ENCODE measurements around the gene KRTAP10-10. TPM values are rescaled to one million over a fixed set of nuclear protein-coding genes. Genes with fewer than 3 reads are reported as not detected.
A peak's percentile ranks its signal among the peaks of the same experiment; 100 is the strongest.
"Not testable (repeated sequence)": the region's sequence is repeated elsewhere in the genome, so short reads cannot be mapped to it uniquely, and the experiment has no call there.

KRTAP10-10 gene
- total RNA-seq, 4 donors from 2014 or later: not detected

- DNase-seq: no peak
- H3K4me3 ChIP-seq: no peak overlapping the region
- TF ChIP-seq CTCF (IDR thresholded peaks at IDR 0.05) (no peak), POLR2A (IDR thresholded peaks at IDR 0.05) (no peak)
- H3K4me1 ChIP-seq: no peaks in the 10 kb centered on the region
- no peak overlapping the region for H3K27ac ChIP-seq
- H3K36me3 ChIP-seq: no peaks in the 10 kb centered on the region
- H3K9me3 ChIP-seq: peaks cover 0 to 15% (median 3%) of the 10 kb centered on the region in 4 donors
- H3K27me3 ChIP-seq: no peaks in the 10 kb centered on the region
Observed at GRCh38 chr21:44628707-44629391, 8.3 kb upstream of the KRTAP10-10 start.

- Histone ChIP-seq H3K9me3 (peaks cover 0 to 15% (median 3%) of the 10 kb centered on the region in 4 donors), H3K4me3 (no peak overlapping the region), H3K27ac (no peak overlapping the region), H3K36me3 (no peaks in the 10 kb centered on the region), H3K4me1 (no peaks in the 10 kb centered on the region), H3K27me3 (no peaks in the 10 kb centered on the region)
- TF ChIP-seq CTCF (IDR thresholded peaks at IDR 0.05) (no peak), POLR2A (IDR thresholded peaks at IDR 0.05) (no peak)
- DNase-seq: no peak
Observed at GRCh38 chr21:44630440-44630839, 6.7 kb upstream of the KRTAP10-10 start.

- Histone ChIP-seq H3K4me3 (no peak overlapping the region), H3K27ac (no peak overlapping the region), H3K9me3 (peaks cover 0 to 15% (median 3%) of the 10 kb centered on the region in 4 donors), H3K36me3 (no peaks in the 10 kb centered on the region), H3K27me3 (no peaks in the 10 kb centered on the region), H3K4me1 (no peaks in the 10 kb centered on the region)
- no peak for DNase-seq
- TF ChIP-seq POLR2A (IDR thresholded peaks at IDR 0.05) (no peak), CTCF (IDR thresholded peaks at IDR 0.05) (no peak)
Observed at GRCh38 chr21:44632067-44632466, 5.1 kb upstream of the KRTAP10-10 start.

- no peaks in the 10 kb centered on the region for H3K4me1 ChIP-seq
- H3K36me3 ChIP-seq: no peaks in the 10 kb centered on the region
- no peak overlapping the region for H3K4me3 ChIP-seq
- peak in 1 of 3 donors; percentile 12 for DNase-seq
- no peaks in the 10 kb centered on the region for H3K27me3 ChIP-seq
- H3K9me3 ChIP-seq: peaks cover 0 to 10% (median 0%) of the 10 kb centered on the region in 4 donors
- H3K27ac ChIP-seq: no peak overlapping the region
- no peak for TF ChIP-seq POLR2A (IDR thresholded peaks at IDR 0.05)
- TF ChIP-seq CTCF (IDR thresholded peaks at IDR 0.05): no peak
Observed at GRCh38 chr21:44636209-44637017, 743 bp upstream of the KRTAP10-10 start.

GRCh38 chr21:44637851-44638348 lies 744 bp downstream of the KRTAP10-10 start:
- not testable (repeated sequence) for H3K4me1 ChIP-seq, H3K4me3 ChIP-seq, DNase-seq, H3K36me3 ChIP-seq, H3K27ac ChIP-seq, H3K27me3 ChIP-seq, H3K9me3 ChIP-seq

GRCh38 chr21:44638506-44639330 lies 1.6 kb downstream of the KRTAP10-10 start:
- not testable (repeated sequence) for DNase-seq, H3K9me3 ChIP-seq, H3K27ac ChIP-seq, H3K27me3 ChIP-seq, H3K36me3 ChIP-seq, H3K4me1 ChIP-seq, H3K4me3 ChIP-seq
